ENCODE data around the gene RNF167. TPM values are rescaled to one million over a fixed set of nuclear protein-coding genes. Genes with fewer than 3 reads are reported as not detected.

Gene RNF167
- total and polyA plus RNA-seq, 2 of the 8 experiments (the other 6 are each of a cell fraction or from before 2014, with no cell fraction given): 140 to 281 TPM

DNA sequence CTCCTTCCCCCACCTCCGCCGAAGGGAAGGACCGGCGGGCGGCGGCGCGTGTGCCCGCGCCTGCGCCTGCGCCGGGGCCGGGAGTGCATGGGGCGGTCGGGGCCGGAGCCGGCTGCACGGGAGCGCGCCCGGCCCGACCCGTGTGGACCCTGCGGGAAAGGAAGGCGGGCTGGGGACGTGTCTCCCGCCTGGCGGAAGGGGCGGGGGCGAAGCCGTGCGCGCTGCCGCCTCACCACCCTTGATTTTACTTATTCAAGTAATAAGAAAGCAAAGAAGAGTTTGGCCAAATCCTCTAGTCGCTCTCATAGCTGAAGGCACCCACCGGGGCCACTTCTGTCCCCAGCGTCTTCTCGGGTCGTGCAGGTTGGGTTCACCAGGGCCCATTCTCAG lies 8.9 kb downstream of the RNF167 start:
- H2BK120ac ChIP-seq (replicated peaks; ENCODE audit: low read depth, low read length): peak overlapping the region; percentile 35
- H3K4ac ChIP-seq (replicated peaks; ENCODE audit: insufficient read length, low read depth, low read length): peak overlapping the region; percentile 62
- H4K5ac ChIP-seq (ENCODE audit: insufficient read length, low read depth, low read length): peak overlapping the region; percentile 97
- peak overlapping the region; percentile 73; the same call in 1 of the 2 replicates for H4K8ac ChIP-seq (ENCODE audit: extremely low read depth, insufficient read depth, low read length)
- H2AFZ ChIP-seq (ENCODE audit: low read length): no peak overlapping the region
- H3K79me1 ChIP-seq (ENCODE audit: low read depth, low read length): 0 out of 2 replicates have a peak, but pooled peaks cover 2% of the 10 kb centered on the region
- peak overlapping the region; percentile 87 to 95 for H3K4me2 ChIP-seq (ENCODE audit: insufficient read depth in 1 of 2, low read depth in 2 of 2, low read length in 2 of 2)
- peak overlapping the region; percentile 94 for H2BK5ac ChIP-seq (ENCODE audit: low read depth, low read length)
- H3K14ac ChIP-seq (ENCODE audit: insufficient read length): no peak overlapping the region
- no peak overlapping the region for H2BK20ac ChIP-seq (ENCODE audit: low read length)
- peak overlapping the region; percentile 87 to 99 (median 96) for H3K4me3 ChIP-seq (ENCODE audit: extremely low read depth in 1 of 4, insufficient read depth in 2 of 4, low read depth in 3 of 4, low read length in 4 of 4)
- H2BK15ac ChIP-seq (ENCODE audit: low read length): peak overlapping the region; percentile 81; the same call in 1 of the 2 replicates
- H4K91ac ChIP-seq (replicated peaks; ENCODE audit: insufficient read length, low read length): peak overlapping the region; percentile 94
- H3K36me3 ChIP-seq (ENCODE audit: control insufficient read depth in 2 of 4, insufficient read depth in 4 of 4, low read length in 3 of 4): peaks cover 2 to 28% (median 22%) of the 10 kb centered on the region in 4 experiments
- peak in 1 of 2 experiments; percentile 85 for DNase-seq (ENCODE audit: low read depth in 1 of 2, low spot score in 2 of 2)
- H3K18ac ChIP-seq (ENCODE audit: extremely low read depth, low read length): peak overlapping the region; percentile 97
- no peak overlapping the region for H3K23ac ChIP-seq (ENCODE audit: insufficient read length)
- FAIRE-seq: no peak
- H3K23me2 ChIP-seq (ENCODE audit: low read depth, low read length): peaks cover 18% of the 10 kb centered on the region
- H2BK12ac ChIP-seq (ENCODE audit: low read depth, low read length): 0 out of 2 replicates have a peak overlapping the region, but pooled peaks have one; percentile 85
- ChIA-PET POLR2A (ENCODE audit: partially characterized antibody) (interaction anchor here (0.6 to 32.4 kb wide), 19 partner anchors 2 to 338 kb away, joined by 3 to 987 read pairs (median 5); partner anchors contain the start of genes C17orf107, CAMTA2, ENO3 and GP1BA), CTCF (ENCODE audit: partially characterized antibody) (interaction anchor here (1.0 to 2.1 kb wide), 2 partner anchors 9 to 18 kb away, joined by 3 to 5 read pairs; partner anchors contain the start of genes RNF167 and SLC25A11)
- H3K9me3 ChIP-seq (ENCODE audit: insufficient read depth in 2 of 2, low read depth in 1 of 2, low read length in 1 of 2): no peaks in the 10 kb centered on the region
- peak overlapping the region; percentile 93 for H3K56ac ChIP-seq (replicated peaks; ENCODE audit: insufficient read length, low read depth, low read length)
- H4K20me1 ChIP-seq (replicated peaks in 1 of 2; ENCODE audit: control insufficient read depth in 1 of 2, insufficient read depth in 2 of 2, low read length in 2 of 2): peaks cover 16 to 18% of the 10 kb centered on the region in 2 experiments
- no peaks in the 10 kb centered on the region for H3K27me3 ChIP-seq (replicated peaks in 1 of 4; ENCODE audit: control insufficient read depth in 3 of 4, extremely low read depth in 1 of 4, insufficient read depth in 3 of 4, low read length in 3 of 4)
- H2AK5ac ChIP-seq (ENCODE audit: low read depth, low read length): no peak overlapping the region
- peak overlapping the region; percentile 94; the same call in 1 of the 2 replicates for H3K27ac ChIP-seq (ENCODE audit: low read depth, low read length)
- H3K9ac ChIP-seq (replicated peaks in 1 of 4; ENCODE audit: extremely low read depth in 1 of 4, low read depth in 3 of 4, low read length in 3 of 4): peak overlapping the region in 3 of 4 experiments; percentile 75 to 93 (median 77); a peak in 6 of 7 replicates
- peaks cover 8 to 39% of the 10 kb centered on the region in 2 experiments for H3K79me2 ChIP-seq (ENCODE audit: control insufficient read depth in 1 of 2, insufficient read depth in 2 of 2, low read length in 2 of 2)
- WGBS, 2 experiments (ENCODE audit: extremely low coverage in 1 of 2, insufficient coverage in 1 of 2, insufficient read length in 1 of 2, insufficient replicate concordance in 2 of 2, low coverage in 1 of 2, low lambda C conversion rate in 2 of 2, missing lambda C conversion rate in 1 of 2): 0% methylated on average over 26 of the region's 40 CpGs; no CpG with 5 or more reads in 1 of the 2 experiments
- peaks cover 4 to 17% (median 12%) of the 10 kb centered on the region in 4 experiments for H3K4me1 ChIP-seq (replicated peaks in 1 of 4; ENCODE audit: control insufficient read depth in 3 of 4, insufficient read depth in 4 of 4, low read length in 3 of 4)
- TF ChIP-seq YY1 (IDR thresholded peaks at IDR 0.05; ENCODE audit: low read depth, low read length) (no peak), EZH2 (IDR thresholded peaks at IDR 0.05; ENCODE audit: low read depth, low read length, severe bottlenecking) (no peak), NRF1 (IDR thresholded peaks at IDR 0.05; ENCODE audit: low read depth, low read length) (peak; percentile 67), BRCA1 (IDR thresholded peaks at IDR 0.05; ENCODE audit: low read depth, low read length) (no peak), NANOG (IDR thresholded peaks at IDR 0.05; ENCODE audit: insufficient read depth, low read depth, low read length, poor library complexity, severe bottlenecking) (no peak)
- TF ChIP-seq, protein P1, sequence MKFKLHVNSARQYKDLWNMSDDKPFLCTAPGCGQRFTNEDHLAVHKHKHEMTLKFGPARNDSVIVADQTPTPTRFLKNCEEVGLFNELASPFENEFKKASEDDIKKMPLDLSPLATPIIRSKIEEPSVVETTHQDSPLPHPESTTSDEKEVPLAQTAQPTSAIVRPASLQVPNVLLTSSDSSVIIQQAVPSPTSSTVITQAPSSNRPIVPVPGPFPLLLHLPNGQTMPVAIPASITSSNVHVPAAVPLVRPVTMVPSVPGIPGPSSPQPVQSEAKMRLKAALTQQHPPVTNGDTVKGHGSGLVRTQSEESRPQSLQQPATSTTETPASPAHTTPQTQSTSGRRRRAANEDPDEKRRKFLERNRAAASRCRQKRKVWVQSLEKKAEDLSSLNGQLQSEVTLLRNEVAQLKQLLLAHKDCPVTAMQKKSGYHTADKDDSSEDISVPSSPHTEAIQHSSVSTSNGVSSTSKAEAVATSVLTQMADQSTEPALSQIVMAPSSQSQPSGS (IDR thresholded peaks at IDR 0.05; ENCODE audit: low read length): no peak
- TF ChIP-seq, protein P2, sequence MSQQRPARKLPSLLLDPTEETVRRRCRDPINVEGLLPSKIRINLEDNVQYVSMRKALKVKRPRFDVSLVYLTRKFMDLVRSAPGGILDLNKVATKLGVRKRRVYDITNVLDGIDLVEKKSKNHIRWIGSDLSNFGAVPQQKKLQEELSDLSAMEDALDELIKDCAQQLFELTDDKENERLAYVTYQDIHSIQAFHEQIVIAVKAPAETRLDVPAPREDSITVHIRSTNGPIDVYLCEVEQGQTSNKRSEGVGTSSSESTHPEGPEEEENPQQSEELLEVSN (IDR thresholded peaks at IDR 0.05): no peak
- TF ChIP-seq, protein P3, sequence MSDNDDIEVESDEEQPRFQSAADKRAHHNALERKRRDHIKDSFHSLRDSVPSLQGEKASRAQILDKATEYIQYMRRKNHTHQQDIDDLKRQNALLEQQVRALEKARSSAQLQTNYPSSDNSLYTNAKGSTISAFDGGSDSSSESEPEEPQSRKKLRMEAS (IDR thresholded peaks at IDR 0.05): peak; percentile 11; the same call in 1 of the 2 replicates
